SW480 (cell line): Measurements from ENCODE around the gene PDXK.

Experiments used
- DNase-seq: peaks from one replicate; pipeline ENCODE4 v3.0.0-alpha.2; 2016; ENCODE audit warnings: low spot score

The PDXK gene

GRCh38 chr21:43783098-43783700, 64.3 kb downstream of the PDXK start:
- DNase-seq, result no peak

GRCh38 chr21:43785134-43785533, 66.2 kb downstream of the PDXK start:
- DNase-seq, result no peak

- DNase-seq, result peak; percentile 50
Observed at GRCh38 chr21:43786300-43786806, 67.4 kb downstream of the PDXK start.

GRCh38 chr21:43786807-43787440, 68.0 kb downstream of the PDXK start:
- DNase-seq, result no peak

- DNase-seq, result peak; percentile 81
Observed at GRCh38 chr21:43789276-43790009, 70.5 kb downstream of the PDXK start, which contains the start of gene RRP1. Gene RRP1 (plus strand): TSS chr21:43789577. CDS start chr21:43789630, 53 bp downstream.

- DNase-seq, result no peak
Observed at GRCh38 chr21:43790010-43790524, 71.1 kb downstream of the PDXK start.

- DNase-seq, result no peak
Observed at GRCh38 chr21:43792406-43792805, 73.5 kb downstream of the PDXK start.

GRCh38 chr21:43793243-43793642, 74.3 kb downstream of the PDXK start:
- no peak for DNase-seq

GRCh38 chr21:43794311-43794710, 75.4 kb downstream of the PDXK start:
- DNase-seq, result no peak

- no peak for DNase-seq
Observed at GRCh38 chr21:43794857-43795256, 75.9 kb downstream of the PDXK start.

GRCh38 chr21:43797415-43797814, 78.5 kb downstream of the PDXK start:
- no peak for DNase-seq

- DNase-seq, result no peak
Observed at GRCh38 chr21:43797925-43798715, 79.2 kb downstream of the PDXK start.

GRCh38 chr21:43799301-43799840, 80.4 kb downstream of the PDXK start:
- no peak for DNase-seq

- no peak for DNase-seq
Observed at GRCh38 chr21:43800124-43800523, 81.2 kb downstream of the PDXK start.

- DNase-seq, result no peak
Observed at GRCh38 chr21:43800566-43800965, 81.6 kb downstream of the PDXK start.

GRCh38 chr21:43801006-43801783, 82.3 kb downstream of the PDXK start:
- no peak for DNase-seq

GRCh38 chr21:43802713-43803313, 83.9 kb downstream of the PDXK start:
- DNase-seq, result no peak

- no peak for DNase-seq
Observed at GRCh38 chr21:43803558-43804300, 84.8 kb downstream of the PDXK start.

GRCh38 chr21:43805275-43805800, 86.4 kb downstream of the PDXK start:
- DNase-seq, result no peak
